Ectodermal cell (in vitro differentiated cells): ENCODE measurements around the gene SPSB1.
"Not testable (repeated sequence)": the region's sequence is repeated elsewhere in the genome, so short reads cannot be mapped to it uniquely, and the experiment has no call there.

Source experiments
- H3K27ac ChIP-seq: 2 replicates; pipeline ENCODE4 v1.7.0; 2013; ENCODE audit warnings: mild to moderate bottlenecking, low read depth, low read length; ENCODE audit not compliant: insufficient read depth, poor library complexity, severe bottlenecking
- H3K27me3 ChIP-seq: 2 replicates; pipeline ENCODE4 v1.7.0; 2013; ENCODE audit warnings: mild to moderate bottlenecking, low read length; ENCODE audit not compliant: insufficient read depth, control insufficient read depth, poor library complexity, severe bottlenecking
- H3K36me3 ChIP-seq: one replicate; pipeline ENCODE4 v1.7.0; 2013; ENCODE audit warnings: low read length; ENCODE audit not compliant: control insufficient read depth, insufficient read depth
- H3K4me1 ChIP-seq: one replicate; pipeline ENCODE4 v1.7.0; 2013; ENCODE audit warnings: low read length; ENCODE audit not compliant: control insufficient read depth, insufficient read depth
- H3K4me3 ChIP-seq: 2 replicates; pipeline ENCODE4 v1.7.0; 2013; ENCODE audit warnings: low read depth, low read length, control low read depth; ENCODE audit not compliant: insufficient read depth
- H3K9me3 ChIP-seq: 2 replicates; pipeline ENCODE4 v1.7.0; 2013; ENCODE audit warnings: mild to moderate bottlenecking, low read length, moderate library complexity; ENCODE audit not compliant: control insufficient read depth
- WGBS, 2 experiments: methylation state at CpG; one replicate each; pipeline ENCODE4 v1.1.7; 2013; ENCODE audit warnings: missing lambda C conversion rate in 2 of 2; 5-methylcytosine and 5-hydroxymethylcytosine counted together

Gene SPSB1

DNA sequence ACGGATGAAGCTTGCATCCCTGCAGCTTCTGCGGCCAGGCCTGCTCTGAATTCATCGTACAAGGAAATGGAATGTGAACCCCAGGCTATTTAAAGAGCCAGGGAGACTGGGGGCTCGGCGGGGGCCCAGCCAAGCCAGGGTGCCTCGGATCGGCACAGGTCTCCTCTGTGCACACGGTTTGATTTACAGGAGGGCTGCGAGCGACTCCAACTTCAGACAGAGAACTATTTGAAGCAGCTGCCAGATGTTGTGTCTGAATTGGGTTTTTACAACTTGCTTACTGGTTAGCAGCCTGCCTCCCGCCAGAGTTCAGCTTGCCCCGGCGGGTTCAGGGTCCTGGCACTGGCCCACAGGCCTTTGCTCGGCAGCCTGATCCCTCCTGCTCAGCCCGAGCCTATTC is 83.2 kb downstream of the SPSB1 start:
- no peaks in the 10 kb centered on the region for H3K27me3 ChIP-seq
- peaks cover 12% of the 10 kb centered on the region for H3K4me1 ChIP-seq
- no peaks in the 10 kb centered on the region for H3K36me3 ChIP-seq
- no peaks in the 10 kb centered on the region for H3K9me3 ChIP-seq
- no peak overlapping the region for H3K27ac ChIP-seq
- WGBS, 2 experiments = 86 to 89% methylated on average over 15 of the region's 15 CpGs
- no peak overlapping the region for H3K4me3 ChIP-seq

DNA sequence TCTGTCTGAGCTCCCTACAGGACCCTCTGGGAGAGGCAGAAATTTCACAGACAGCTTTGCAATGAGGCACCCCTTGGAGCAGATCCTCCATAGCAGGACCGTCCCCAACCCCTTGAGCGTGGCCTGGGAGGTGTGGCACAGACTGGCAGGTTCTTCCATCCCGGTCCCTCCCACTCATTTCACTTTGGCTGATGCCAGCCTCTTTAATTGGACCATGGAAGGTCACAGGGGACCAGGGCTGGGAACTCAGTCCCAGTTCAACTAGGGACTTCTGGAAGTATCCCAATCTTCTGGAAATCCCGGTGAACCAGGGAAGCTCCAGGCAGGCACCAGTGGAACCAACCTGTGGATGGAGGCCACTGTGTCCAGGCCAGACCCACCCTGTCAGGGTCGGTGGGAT is 83.7 kb downstream of the SPSB1 start:
- 82 to 85% methylated on average over 5 of the region's 5 CpGs for WGBS, 2 experiments
- Histone ChIP-seq H3K36me3 (no peaks in the 10 kb centered on the region), H3K27me3 (no peaks in the 10 kb centered on the region), H3K9me3 (no peaks in the 10 kb centered on the region), H3K4me3 (no peak overlapping the region), H3K27ac (no peak overlapping the region), H3K4me1 (peaks cover 9% of the 10 kb centered on the region)

GRCh38 chr1:9376886-9377333 is 84.2 kb downstream of the SPSB1 start:
- H3K27ac ChIP-seq = no peak overlapping the region
- H3K36me3 ChIP-seq = no peaks in the 10 kb centered on the region
- peaks cover 4% of the 10 kb centered on the region for H3K4me1 ChIP-seq
- no peaks in the 10 kb centered on the region for H3K27me3 ChIP-seq
- H3K4me3 ChIP-seq = no peak overlapping the region
- no peaks in the 10 kb centered on the region for H3K9me3 ChIP-seq
- WGBS, 2 experiments = 91% methylated on average over 17 of the region's 17 CpGs

DNA sequence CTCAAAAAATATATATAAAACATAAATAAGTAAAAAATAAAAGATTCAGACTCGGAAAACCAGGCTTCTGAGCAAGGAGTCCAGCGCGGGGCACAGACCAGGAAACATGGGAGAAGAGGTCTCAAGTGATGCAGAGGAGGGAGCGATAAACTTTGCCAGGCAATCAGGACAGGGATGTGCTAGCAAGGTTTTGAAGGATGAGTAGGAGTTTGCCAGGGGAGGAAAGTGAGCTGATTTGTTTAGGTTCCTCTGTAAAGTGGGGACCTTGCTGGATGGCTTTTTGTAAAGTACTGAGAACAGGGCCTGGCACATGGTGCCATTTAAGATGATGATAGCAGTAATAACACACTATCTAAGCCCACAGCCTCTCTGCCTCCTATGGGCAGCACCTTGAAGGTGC is 86.1 kb downstream of the SPSB1 start:
- Histone ChIP-seq H3K4me1 (peaks cover under 1% of the 10 kb centered on the region), H3K36me3 (no peaks in the 10 kb centered on the region), H3K4me3 (no peak overlapping the region), H3K27me3 (no peaks in the 10 kb centered on the region), H3K27ac (no peak overlapping the region), H3K9me3 (no peaks in the 10 kb centered on the region)
- WGBS, 2 experiments = 94 to 96% methylated on average over 4 of the region's 4 CpGs

- Histone ChIP-seq H3K27me3 (no peaks in the 10 kb centered on the region), H3K4me3 (no peak overlapping the region), H3K4me1 (no peaks in the 10 kb centered on the region), H3K27ac (no peak overlapping the region), H3K9me3 (no peaks in the 10 kb centered on the region), H3K36me3 (no peaks in the 10 kb centered on the region)
- 86 to 87% methylated on average over 6 of the region's 6 CpGs for WGBS, 2 experiments
These were observed 88.0 kb downstream of the SPSB1 start for GRCh38 chr1:9380711-9381110.

- no peaks in the 10 kb centered on the region for H3K27me3 ChIP-seq
- WGBS, 2 experiments = 87% methylated on average over 20 of the region's 20 CpGs
- no peak overlapping the region for H3K27ac ChIP-seq
- no peaks in the 10 kb centered on the region for H3K9me3 ChIP-seq
- H3K4me1 ChIP-seq = no peaks in the 10 kb centered on the region
- no peak overlapping the region for H3K4me3 ChIP-seq
- no peaks in the 10 kb centered on the region for H3K36me3 ChIP-seq
These were observed 90.2 kb downstream of the SPSB1 start for GRCh38 chr1:9382643-9383491.

- no peaks in the 10 kb centered on the region for H3K36me3 ChIP-seq
- no peak overlapping the region for H3K4me3 ChIP-seq
- H3K9me3 ChIP-seq = no peaks in the 10 kb centered on the region
- WGBS, 2 experiments = 93 to 95% methylated on average over 7 of the region's 7 CpGs
- no peaks in the 10 kb centered on the region for H3K4me1 ChIP-seq
- no peak overlapping the region for H3K27ac ChIP-seq
- H3K27me3 ChIP-seq = no peaks in the 10 kb centered on the region
These were observed 91.4 kb downstream of the SPSB1 start for GRCh38 chr1:9384128-9384527.

GRCh38 chr1:9384751-9385245 is 92.1 kb downstream of the SPSB1 start:
- WGBS, 2 experiments = 94 to 95% methylated on average over 18 of the region's 18 CpGs
- H3K4me1 ChIP-seq = no peaks in the 10 kb centered on the region
- H3K36me3 ChIP-seq = no peaks in the 10 kb centered on the region
- no peak overlapping the region for H3K4me3 ChIP-seq
- H3K27me3 ChIP-seq = no peaks in the 10 kb centered on the region
- H3K27ac ChIP-seq = no peak overlapping the region
- no peaks in the 10 kb centered on the region for H3K9me3 ChIP-seq

- not testable (repeated sequence) for H3K9me3 ChIP-seq, H3K27me3 ChIP-seq, H3K4me3 ChIP-seq, H3K36me3 ChIP-seq, H3K4me1 ChIP-seq, H3K27ac ChIP-seq
- WGBS, 2 experiments = 91% methylated on average over 10 of the region's 10 CpGs
These were observed 92.7 kb downstream of the SPSB1 start for GRCh38 chr1:9385392-9385791.

- no peaks in the 10 kb centered on the region for H3K9me3 ChIP-seq
- H3K4me1 ChIP-seq = no peaks in the 10 kb centered on the region
- H3K4me3 ChIP-seq = no peak overlapping the region
- WGBS, 2 experiments = 91 to 92% methylated on average over 20 of the region's 20 CpGs
- no peaks in the 10 kb centered on the region for H3K27me3 ChIP-seq
- H3K27ac ChIP-seq = no peak overlapping the region
- no peaks in the 10 kb centered on the region for H3K36me3 ChIP-seq
These were observed 93.3 kb downstream of the SPSB1 start for GRCh38 chr1:9385801-9386573.
